Measurements from ENCODE around the gene B3GNT7.

Gene B3GNT7

GRCh38 chr2:231387904-231388724 is 7.4 kb upstream of the B3GNT7 start:
- Histone ChIP-seq H3K27ac (replicated peaks) (peak overlapping the region; percentile 96), H3K4me3 (replicated peaks; ENCODE audit: insufficient read depth, low read length) (no peak overlapping the region), H3K27me3 (ENCODE audit: insufficient read depth, poor library complexity, severe bottlenecking) (no peaks in the 10 kb centered on the region)
- TF ChIP-seq POLR2AphosphoS5 (IDR thresholded peaks at IDR 0.05; ENCODE audit: low read depth): peak; percentile 67; the same call in 1 of the 2 replicates
- TF ChIP-seq SPI1 (IDR thresholded peaks at IDR 0.05; ENCODE audit: borderline replicate concordance, low read depth): peak; percentile 31; the same call in 1 of the 2 replicates
- no peak for TF ChIP-seq GABPA (IDR thresholded peaks at IDR 0.05; ENCODE audit: low read depth)
- TF ChIP-seq REST (IDR thresholded peaks at IDR 0.05; ENCODE audit: insufficient replicate concordance, low read depth): peak; percentile 28
- peak in 1 of 2 experiments; percentile 85 for DNase-seq (ENCODE audit: low read depth in 1 of 2, low spot score in 1 of 2)

- no peak overlapping the region for H3K4me3 ChIP-seq (replicated peaks; ENCODE audit: insufficient read depth, low read length)
- H3K27ac ChIP-seq (replicated peaks): peak overlapping the region; percentile 96
- TF ChIP-seq GABPA (IDR thresholded peaks at IDR 0.05; ENCODE audit: low read depth) (no peak), REST (IDR thresholded peaks at IDR 0.05; ENCODE audit: insufficient replicate concordance, low read depth) (no peak), SPI1 (IDR thresholded peaks at IDR 0.05; ENCODE audit: borderline replicate concordance, low read depth) (no peak), CTCF (IDR thresholded peaks at IDR 0.05; ENCODE audit: insufficient read depth, low read length) (no peak), POLR2AphosphoS5 (IDR thresholded peaks at IDR 0.05; ENCODE audit: low read depth) (no peak; the same call in 1 of the 2 replicates)
- no peaks in the 10 kb centered on the region for H3K27me3 ChIP-seq (ENCODE audit: insufficient read depth, poor library complexity, severe bottlenecking)
- DNase-seq (ENCODE audit: low read depth in 1 of 2, low spot score in 1 of 2): no peak
Observed at GRCh38 chr2:231388725-231389346, 6.7 kb upstream of the B3GNT7 start.

GRCh38 chr2:231390667-231391066 is 4.8 kb upstream of the B3GNT7 start:
- no peaks in the 10 kb centered on the region for H3K27me3 ChIP-seq (ENCODE audit: insufficient read depth, poor library complexity, severe bottlenecking)
- H3K4me3 ChIP-seq (replicated peaks; ENCODE audit: insufficient read depth, low read length): no peak overlapping the region
- peak; percentile 76 to 83 for DNase-seq (ENCODE audit: low read depth in 1 of 2, low spot score in 1 of 2)
- no peak for TF ChIP-seq CTCF (IDR thresholded peaks at IDR 0.05; ENCODE audit: insufficient read depth, low read length)
- no peak for TF ChIP-seq GABPA (IDR thresholded peaks at IDR 0.05; ENCODE audit: low read depth)
- TF ChIP-seq REST (IDR thresholded peaks at IDR 0.05; ENCODE audit: insufficient replicate concordance, low read depth): no peak
- TF ChIP-seq SPI1 (IDR thresholded peaks at IDR 0.05; ENCODE audit: borderline replicate concordance, low read depth): peak; percentile 96
- TF ChIP-seq POLR2AphosphoS5 (IDR thresholded peaks at IDR 0.05; ENCODE audit: low read depth): peak; percentile 54; the same call in 1 of the 2 replicates
- peak overlapping the region; percentile 96 for H3K27ac ChIP-seq (replicated peaks)
